ENCODE data around the gene TRIM60.

GRCh38 chr4:165011403-165011802 is 20.4 kb upstream of the TRIM60 start:
- TF ChIP-seq CTCF (IDR thresholded peaks at IDR 0.05; ENCODE audit: extremely low read depth in 1 of 2, insufficient read depth in 1 of 2, low read depth in 1 of 2, low read length in 2 of 2) (no peak), POLR2A (IDR thresholded peaks at IDR 0.05; ENCODE audit: low read depth, low read length) (no peak), EZH2 (IDR thresholded peaks at IDR 0.05; ENCODE audit: borderline replicate concordance, low read depth, low read length, severe bottlenecking) (no peak), GATA2 (IDR thresholded peaks at IDR 0.05; ENCODE audit: insufficient read depth, insufficient read length, low read depth, low read length) (no peak), JUN (IDR thresholded peaks at IDR 0.05; ENCODE audit: borderline replicate concordance, insufficient read depth, insufficient read length, low read depth) (no peak), POLR2AphosphoS5 (IDR thresholded peaks at IDR 0.05; ENCODE audit: insufficient read depth, low read depth, low read length) (no peak), FOS (IDR thresholded peaks at IDR 0.05; ENCODE audit: borderline replicate concordance, insufficient read depth, low read length) (no peak), MYC (IDR thresholded peaks at IDR 0.05; ENCODE audit: low read depth, low read length) (no peak)
- TF ChIP-seq, protein P1, sequence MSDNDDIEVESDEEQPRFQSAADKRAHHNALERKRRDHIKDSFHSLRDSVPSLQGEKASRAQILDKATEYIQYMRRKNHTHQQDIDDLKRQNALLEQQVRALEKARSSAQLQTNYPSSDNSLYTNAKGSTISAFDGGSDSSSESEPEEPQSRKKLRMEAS (IDR thresholded peaks at IDR 0.05; ENCODE audit: insufficient read depth, insufficient read length): no peak

Data from endothelial cell of umbilical vein (primary cell).